GM23338 (cell line): ENCODE measurements around the gene KCNK1. TPM values are rescaled to one million over a fixed set of nuclear protein-coding genes. Genes with fewer than 3 reads are reported as not detected.

ENCODE experiments used
- ATAC-seq: fragments of 200-7000 bp; cut with Tn5 transposase; 3 replicates; pipeline ENCODE4 v1.9.1; 2020
- DNase-seq: peaks from one replicate; pipeline ENCODE4 v3.0.0-alpha.2; 2015; ENCODE audit warnings: low spot score
- H2AFZ ChIP-seq: fragments of 200-600 bp; sonication (generic); 2 replicates; pipeline ENCODE4 v1.8.0; 2016; ENCODE audit warnings: antibody characterized with exemption, mild to moderate bottlenecking, moderate library complexity
- H3F3A ChIP-seq: fragments of 200-600 bp; sonication (generic); replicated peaks from 2 replicates; pipeline ENCODE4 v1.8.0; 2017; ENCODE audit warnings: antibody characterized with exemption, mixed run types, low read depth
- H3K27ac ChIP-seq: fragments of 200-600 bp; sonication (generic); 2 replicates; pipeline ENCODE4 v1.6.1; 2016; ENCODE audit warnings: low read depth
- H3K27me3 ChIP-seq: fragments of 200-600 bp; sonication (generic); 2 replicates; pipeline ENCODE4 v1.8.0; 2016; ENCODE audit warnings: mild to moderate bottlenecking, mixed run types, moderate library complexity; ENCODE audit not compliant: insufficient read depth
- H3K36me3 ChIP-seq: fragments of 200-600 bp; sonication (generic); 2 replicates; pipeline ENCODE4 v1.8.0; 2016; ENCODE audit warnings: mild to moderate bottlenecking; ENCODE audit not compliant: insufficient read depth
- H3K4me1 ChIP-seq: fragments of 200-600 bp; sonication (generic); 2 replicates; pipeline ENCODE4 v1.8.0; 2016; ENCODE audit warnings: mild to moderate bottlenecking, moderate library complexity; ENCODE audit not compliant: insufficient read depth
- H3K4me2 ChIP-seq: fragments of 200-600 bp; sonication (generic); 2 replicates; pipeline ENCODE4 v1.7.1; 2017; ENCODE audit warnings: mixed run types
- H3K4me3 ChIP-seq: fragments of 200-600 bp; sonication (generic); 2 replicates; pipeline ENCODE4 v1.6.1; 2016; ENCODE audit warnings: mixed run types
- H3K79me2 ChIP-seq: fragments of 200-600 bp; sonication (generic); replicated peaks from 2 replicates; pipeline ENCODE4 v1.8.0; 2017; ENCODE audit warnings: mild to moderate bottlenecking; ENCODE audit not compliant: insufficient read depth
- H3K9me2 ChIP-seq: fragments of 200-600 bp; sonication (generic); 2 replicates; pipeline ENCODE4 v1.8.0; 2017; ENCODE audit not compliant: insufficient read depth
- H4K20me1 ChIP-seq: fragments of 200-600 bp; sonication (generic); replicated peaks from 2 replicates; pipeline ENCODE4 v1.8.0; 2017; ENCODE audit warnings: mild to moderate bottlenecking; ENCODE audit not compliant: insufficient read depth
- H3K27ac Mint-ChIP-seq: 2 replicates; pipeline ENCODE4 v1.8.0; 2020; ENCODE audit warnings: inconsistent platforms, mild to moderate bottlenecking, moderate library complexity, mixed read lengths
- H3K27me3 Mint-ChIP-seq: 3 replicates; pipeline ENCODE4 v1.8.0; 2022; ENCODE audit warnings: low read depth, mild to moderate bottlenecking, moderate library complexity, mixed read lengths, inconsistent platforms; ENCODE audit not compliant: insufficient read depth, poor library complexity
- H3K36me3 Mint-ChIP-seq: 3 replicates; pipeline ENCODE4 v1.8.0; 2021; ENCODE audit warnings: low read depth, mild to moderate bottlenecking, inconsistent platforms, moderate library complexity, mixed read lengths
- H3K4me1 Mint-ChIP-seq: 3 replicates; pipeline ENCODE4 v1.8.0; 2020; ENCODE audit warnings: mild to moderate bottlenecking, inconsistent platforms, mixed read lengths
- H3K4me3 Mint-ChIP-seq: 3 replicates; pipeline ENCODE4 v1.8.0; 2021; ENCODE audit warnings: moderate library complexity, mild to moderate bottlenecking, inconsistent platforms, mixed read lengths
- H3K9me3 Mint-ChIP-seq: 3 replicates; pipeline ENCODE4 v1.8.0; 2020; ENCODE audit warnings: moderate library complexity, mild to moderate bottlenecking, inconsistent platforms, mixed read lengths
- CREB1 ChIP-seq: fragments of 250-450 bp; sonication (Bioruptor Pico); IDR thresholded peaks from 2 replicates; pipeline ENCODE4 v1.5.0; 2020; ENCODE audit warnings: low read depth, mild to moderate bottlenecking, moderate library complexity
- CTCF ChIP-seq, 2 experiments: fragments of 200-600 bp in 1 of 2; sonication (generic) in 1 of 2; conservative IDR thresholded peaks; 2 replicates each; pipeline versions ENCODE4 v1.5.1 to v1.6.1; 2016 to 2017; ENCODE audit warnings: antibody characterized with exemption in 2 of 2, low read depth in 2 of 2, mild to moderate bottlenecking in 2 of 2, moderate library complexity in 1 of 2
- ETS1 ChIP-seq: IDR thresholded peaks from 2 replicates; pipeline ENCODE4 v1.6.1; 2016; ENCODE audit warnings: antibody characterized with exemption
- EZH2 ChIP-seq: fragments of 200-600 bp; sonication (generic); IDR thresholded peaks from one replicate; pipeline ENCODE4 v1.8.0; 2017; ENCODE audit warnings: antibody characterized with exemption, mild to moderate bottlenecking, low read depth; ENCODE audit not compliant: unreplicated experiment
- EZH2phosphoT487 ChIP-seq: fragments of 200-600 bp; sonication (generic); IDR thresholded peaks from one replicate; pipeline ENCODE4 v1.8.1; 2018; ENCODE audit warnings: antibody characterized with exemption; ENCODE audit not compliant: unreplicated experiment
- JUNB ChIP-seq: IDR thresholded peaks from one replicate; pipeline ENCODE4 v1.6.1; 2016; ENCODE audit warnings: antibody characterized with exemption; ENCODE audit not compliant: unreplicated experiment
- NANOG ChIP-seq: IDR thresholded peaks from 2 replicates; pipeline ENCODE4 v1.6.1; 2016; ENCODE audit warnings: antibody characterized with exemption, borderline replicate concordance
- POLR2AphosphoS5 ChIP-seq: IDR thresholded peaks from 2 replicates; pipeline ENCODE4 v1.6.1; 2016; ENCODE audit warnings: antibody characterized with exemption, low read depth
- STAT1 ChIP-seq: IDR thresholded peaks from one replicate; pipeline ENCODE4 v1.6.1; 2016; ENCODE audit warnings: antibody characterized with exemption; ENCODE audit not compliant: unreplicated experiment
- ZNF114 ChIP-seq: fragments of 250-450 bp; sonication (Bioruptor Pico); IDR thresholded peaks from 2 replicates; pipeline ENCODE4 v1.5.0; 2020; ENCODE audit warnings: mild to moderate bottlenecking, moderate library complexity
- ZNF331 ChIP-seq: fragments of 250-450 bp; sonication (Bioruptor Pico); IDR thresholded peaks from 2 replicates; pipeline ENCODE4 v1.5.0; 2020; ENCODE audit warnings: low read depth, mild to moderate bottlenecking, moderate library complexity
- ZNF462 ChIP-seq: fragments of 250-450 bp; sonication (Bioruptor Pico); IDR thresholded peaks from 2 replicates; pipeline ENCODE4 v1.5.0; 2020; ENCODE audit warnings: mild to moderate bottlenecking, moderate library complexity
- polyA plus RNA-seq: library from polyadenylated mRNA; unstranded; fragments of >200 nt; fragmentation: Nextera tagmentation; extraction: Ambion mirVana; gene quantifications from 2 replicates; pipeline ENCODE4 v1.2.1, GENCODE V29; 2016
- total RNA-seq: library from RNA; depleted of rRNA; stranded (reverse); fragments of >200 nt; shearing (Covaris generic); gene quantifications from 2 replicates; pipeline ENCODE4 v1.2.3, GENCODE V29; 2014

KCNK1 gene
- total and polyA plus RNA-seq, 2 experiments from 2014 or later = 10.1 to 12.7 TPM

GRCh38 chr1:233629305-233629935 lies 15.5 kb downstream of the KCNK1 start:
- peaks cover 18% of the 10 kb centered on the region for H3K4me1 Mint-ChIP-seq
- Histone ChIP-seq H3K36me3 (no peaks in the 10 kb centered on the region), H4K20me1 (peaks cover 7% of the 10 kb centered on the region), H3K4me2 (no peak overlapping the region), H3F3A (no peaks in the 10 kb centered on the region), H2AFZ (no peak overlapping the region), H3K4me3 (no peak overlapping the region), H3K9me2 (peaks cover 6% of the 10 kb centered on the region; the same call in 1 of the 2 replicates), H3K4me1 (0 out of 2 replicates have a peak, but pooled peaks cover 10% of the 10 kb centered on the region), H3K79me2 (peaks cover 10% of the 10 kb centered on the region; the same call in 1 of the 2 replicates), H3K27me3 (no peaks in the 10 kb centered on the region), H3K27ac (no peak overlapping the region)
- no peak for DNase-seq
- TF ChIP-seq ZNF331 (CRISPR knock-in tag) (no peak), ZNF114 (CRISPR knock-in tag) (no peak), CREB1 (CRISPR knock-in tag) (no peak)
- peaks cover 8% of the 10 kb centered on the region for H3K36me3 Mint-ChIP-seq
- peaks cover 4% of the 10 kb centered on the region for H3K27me3 Mint-ChIP-seq
- H3K4me3 Mint-ChIP-seq = no peak overlapping the region
- H3K27ac Mint-ChIP-seq = no peak overlapping the region
- no peaks in the 10 kb centered on the region for H3K9me3 Mint-ChIP-seq
- no peak for ATAC-seq

GRCh38 chr1:233631810-233632405 lies 18.0 kb downstream of the KCNK1 start:
- no peak overlapping the region for H3K4me3 Mint-ChIP-seq
- no peaks in the 10 kb centered on the region for H3K36me3 ChIP-seq
- no peaks in the 10 kb centered on the region for H3K27me3 ChIP-seq
- H3F3A ChIP-seq = no peaks in the 10 kb centered on the region
- no peak overlapping the region for H3K27ac ChIP-seq
- H3K9me2 ChIP-seq = no peaks in the 10 kb centered on the region
- H3K27me3 Mint-ChIP-seq = peaks cover 9% of the 10 kb centered on the region
- H4K20me1 ChIP-seq = no peaks in the 10 kb centered on the region
- no peak overlapping the region for H2AFZ ChIP-seq
- ATAC-seq = no peak
- peaks cover 19% of the 10 kb centered on the region for H3K36me3 Mint-ChIP-seq
- H3K4me2 ChIP-seq = no peak overlapping the region
- DNase-seq = no peak
- peaks cover 19% of the 10 kb centered on the region for H3K4me1 ChIP-seq
- no peaks in the 10 kb centered on the region for H3K79me2 ChIP-seq
- H3K9me3 Mint-ChIP-seq = peaks cover 5% of the 10 kb centered on the region; the same call in 1 of the 3 replicates
- H3K4me1 Mint-ChIP-seq = peaks cover 28% of the 10 kb centered on the region
- no peak overlapping the region for H3K27ac Mint-ChIP-seq
- no peak overlapping the region for H3K4me3 ChIP-seq
- no peak for TF ChIP-seq JUNB
- no peak for TF ChIP-seq ZNF331 (CRISPR knock-in tag)
- TF ChIP-seq EZH2phosphoT487 = no peak
- no peak for TF ChIP-seq ETS1
- no peak for TF ChIP-seq NANOG
- TF ChIP-seq ZNF462 (CRISPR knock-in tag) = no peak
- TF ChIP-seq CTCF (conservative IDR thresholded peaks at IDR 0.05; ENCODE audit: low read depth in 2 of 2) = no peak
- TF ChIP-seq ZNF114 (CRISPR knock-in tag) = no peak
- no peak for TF ChIP-seq CREB1 (CRISPR knock-in tag)
- TF ChIP-seq EZH2 = no peak
- TF ChIP-seq STAT1 = no peak
- no peak for TF ChIP-seq POLR2AphosphoS5
